Activated T-cell treated with anti-CD3 and anti-CD28 coated beads for 48 hours (primary cell): ENCODE measurements around the gene SH3RF3.

Source experiments
- DNase-seq: peaks from one replicate; pipeline ENCODE4 v3.0.0-alpha.2; 2020; ENCODE audit warnings: low read depth

Gene SH3RF3

DNA sequence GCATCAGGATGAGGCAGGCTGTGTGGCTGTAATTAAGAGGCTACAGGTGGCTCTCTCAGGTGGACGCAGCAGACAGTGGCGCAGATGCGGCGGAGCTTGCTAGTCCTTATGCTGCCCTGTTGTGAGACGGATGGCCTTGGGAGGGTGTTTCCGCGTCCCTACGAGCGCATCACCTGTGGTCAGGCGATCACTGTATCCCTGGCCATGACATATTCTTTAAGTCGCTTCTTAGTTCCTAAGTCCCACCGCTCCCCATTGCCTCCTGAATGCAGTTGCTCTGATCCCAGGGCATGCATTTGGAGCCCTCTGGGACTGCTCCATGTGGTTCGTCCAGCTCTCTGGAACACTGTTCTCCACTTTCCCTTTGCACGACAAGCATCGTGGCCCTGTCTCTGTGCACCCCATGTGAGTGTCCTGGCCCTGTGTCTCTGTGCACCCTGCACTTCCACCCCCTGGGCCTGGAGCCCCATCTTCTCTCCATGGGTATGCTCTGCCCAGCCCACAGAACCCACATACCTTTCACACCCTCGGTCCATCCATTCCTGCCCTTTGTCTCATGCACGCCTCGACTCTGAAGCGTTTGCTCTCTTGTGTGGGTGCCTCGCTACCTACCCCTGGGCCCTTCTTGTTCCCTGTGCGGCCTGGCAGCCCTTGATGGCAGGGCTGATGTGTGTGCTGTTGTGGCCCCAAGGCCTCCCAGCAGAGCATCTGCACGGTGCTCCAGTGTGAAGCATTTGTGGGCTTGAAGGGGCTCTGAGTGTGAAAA is 74.4 kb downstream of the SH3RF3 start:
- DNase-seq, result no peak

DNA sequence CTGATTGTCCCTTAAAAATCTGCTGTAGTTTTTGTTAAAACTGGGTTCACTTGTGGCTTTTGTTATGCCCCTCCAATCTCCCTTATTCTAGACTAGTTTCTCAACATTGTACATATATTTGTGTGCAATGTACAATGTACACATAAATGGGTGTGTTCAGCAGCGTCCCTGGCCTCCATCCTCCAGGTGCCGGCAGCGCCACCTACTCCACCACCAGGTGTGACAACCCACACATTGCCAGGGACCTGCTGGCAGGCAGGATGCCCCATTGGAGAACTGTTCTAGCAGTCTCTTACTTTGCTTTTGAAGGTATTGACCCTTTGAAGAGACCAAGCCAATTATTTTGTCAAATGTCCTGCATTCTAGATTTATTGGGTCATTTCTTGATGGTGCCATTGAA is 75.4 kb downstream of the SH3RF3 start:
- no peak for DNase-seq

DNA sequence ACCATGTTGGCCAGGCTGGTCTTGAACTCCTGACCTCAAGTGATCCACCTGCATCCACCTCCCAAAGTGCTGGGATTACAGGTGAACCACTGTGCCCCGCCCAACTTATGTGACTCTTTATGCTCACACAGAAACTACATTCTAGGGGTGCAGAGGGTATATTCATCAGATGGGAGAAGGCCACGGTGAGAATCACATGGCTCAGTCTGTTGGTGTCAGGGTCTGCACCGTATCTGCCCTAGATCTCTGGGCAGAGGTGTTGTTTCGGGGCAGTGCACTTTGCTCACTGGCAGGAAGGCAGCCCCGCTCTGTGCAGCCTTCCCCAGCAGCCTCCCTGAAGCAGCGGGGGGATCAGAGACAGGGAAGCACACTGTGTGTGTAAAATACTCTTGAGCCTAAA is 76.4 kb downstream of the SH3RF3 start:
- DNase-seq, result no peak

DNA sequence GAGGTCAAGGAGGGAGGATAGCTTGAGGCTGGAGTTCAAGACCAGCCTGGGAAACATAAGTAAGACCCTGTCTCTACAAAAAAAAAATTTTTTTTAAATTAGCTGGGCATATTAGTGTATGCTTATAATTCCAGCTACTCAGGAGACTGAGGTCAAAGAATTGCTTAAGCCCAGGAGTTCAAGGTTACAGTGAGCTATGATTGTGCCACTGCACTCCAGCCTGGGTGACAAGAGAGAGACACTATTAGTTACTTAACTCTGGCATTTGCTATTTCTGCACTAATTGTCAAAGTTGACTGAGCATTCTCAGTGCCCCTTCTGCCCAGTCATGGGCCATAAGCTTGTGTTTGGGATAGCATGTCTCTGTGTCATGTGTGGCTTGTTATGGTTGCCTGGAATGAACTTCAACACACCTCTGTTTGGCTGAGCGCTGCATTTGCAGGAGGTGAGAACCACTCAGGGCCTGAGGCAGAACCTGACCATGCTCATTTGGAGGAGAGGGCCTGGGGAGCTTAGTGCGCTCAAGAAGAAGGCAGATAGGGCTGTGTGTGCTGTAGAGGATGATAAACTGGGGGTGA is 77.7 kb downstream of the SH3RF3 start:
- no peak for DNase-seq

DNA sequence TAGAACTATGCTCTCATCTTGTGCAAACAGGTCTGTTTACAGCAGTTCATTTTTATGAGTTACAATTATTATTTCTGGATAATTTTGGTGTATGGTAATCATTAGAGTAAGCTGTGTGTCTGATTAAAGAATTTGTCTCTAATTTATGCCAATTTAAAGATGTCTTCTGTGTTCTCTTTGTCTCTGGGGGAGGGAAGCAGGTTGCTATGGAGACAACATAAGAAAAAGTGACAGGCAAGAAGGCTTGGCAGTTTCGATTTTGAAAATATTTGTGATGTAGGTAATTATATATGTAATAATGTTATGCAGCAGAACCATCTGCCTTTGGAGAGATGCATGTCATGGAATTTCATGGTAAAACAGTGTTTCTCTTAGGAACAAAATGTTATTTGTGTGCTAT is 78.2 kb downstream of the SH3RF3 start:
- no peak for DNase-seq

DNA sequence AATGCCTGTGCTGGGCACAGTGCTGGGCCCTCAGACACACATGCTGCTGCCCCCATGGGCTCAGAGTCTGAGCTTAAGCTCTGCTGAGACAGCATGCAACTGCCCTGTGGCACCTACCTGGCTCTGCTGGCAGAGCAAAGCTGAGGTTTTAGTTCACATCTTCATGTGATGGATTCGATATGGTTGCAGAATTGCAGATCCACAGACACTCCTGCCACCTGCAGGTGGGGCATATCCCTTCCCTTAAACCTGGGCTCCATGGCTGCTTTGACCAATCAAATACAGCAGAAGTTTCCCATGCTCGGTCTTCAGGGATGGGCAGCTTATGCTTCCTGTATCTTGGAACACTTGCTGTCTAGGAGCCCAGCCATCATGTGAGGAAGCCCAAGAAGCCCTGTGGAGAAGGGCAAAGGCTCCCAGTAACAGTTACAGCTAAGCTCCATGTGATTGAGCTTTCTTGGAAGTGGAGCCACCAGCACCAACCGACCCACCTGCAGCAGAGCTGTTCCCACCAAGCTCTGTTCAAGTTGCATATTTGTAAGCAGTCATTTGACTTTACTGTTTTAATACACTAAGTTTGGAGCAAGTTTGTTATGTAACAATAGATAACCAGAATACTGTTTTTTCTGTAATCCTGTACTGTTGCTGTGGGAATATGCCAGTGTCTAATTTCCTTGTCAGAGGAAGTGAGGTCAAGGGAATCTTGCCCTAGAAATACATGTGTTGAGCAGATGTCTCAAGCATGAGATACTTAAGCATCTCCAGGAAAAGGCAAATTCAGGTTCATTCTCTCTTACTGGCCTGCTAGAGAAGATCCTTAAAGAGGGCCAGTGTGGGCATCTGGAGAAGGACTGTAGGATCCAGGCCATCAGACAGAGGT is 79.3 kb downstream of the SH3RF3 start:
- DNase-seq, result no peak

DNA sequence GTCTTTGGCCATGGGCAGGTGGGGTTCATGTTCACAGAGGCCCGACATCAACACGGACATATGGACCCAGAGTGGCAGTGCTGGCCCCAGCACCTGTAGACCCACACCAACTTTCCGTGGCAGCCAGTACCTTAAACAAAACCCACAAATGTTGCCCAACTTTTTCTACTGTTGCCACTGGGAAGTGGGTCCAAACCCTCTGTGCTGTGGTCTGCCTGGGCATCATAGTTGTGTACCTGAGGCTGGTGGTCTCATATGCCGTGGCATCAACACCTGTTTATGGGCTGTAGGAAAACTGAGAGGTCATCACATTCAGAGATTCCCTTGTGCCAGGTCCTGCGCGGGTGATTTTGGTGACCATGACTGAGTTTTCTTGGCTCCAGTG is 79.9 kb downstream of the SH3RF3 start:
- DNase-seq, result no peak

DNA sequence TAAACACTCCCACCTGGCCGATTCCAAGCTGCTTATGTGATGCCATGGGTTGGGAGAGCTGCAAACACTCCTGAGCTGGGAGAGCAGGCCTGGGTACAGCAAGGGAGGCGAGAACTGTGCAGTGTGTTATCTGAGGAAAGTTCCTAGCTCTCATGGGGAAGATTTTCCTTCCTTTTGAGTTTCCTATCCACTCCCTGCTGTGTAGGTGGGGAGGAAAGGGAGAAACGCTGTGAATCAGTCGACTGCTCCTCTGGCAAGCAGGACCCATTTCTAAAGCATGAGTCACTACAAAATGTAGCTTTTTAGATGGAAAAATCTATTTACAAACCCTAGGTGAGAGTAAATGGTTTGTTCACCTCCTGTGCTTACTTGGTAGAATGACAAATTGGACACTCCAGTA is 80.4 kb downstream of the SH3RF3 start:
- DNase-seq, result no peak

DNA sequence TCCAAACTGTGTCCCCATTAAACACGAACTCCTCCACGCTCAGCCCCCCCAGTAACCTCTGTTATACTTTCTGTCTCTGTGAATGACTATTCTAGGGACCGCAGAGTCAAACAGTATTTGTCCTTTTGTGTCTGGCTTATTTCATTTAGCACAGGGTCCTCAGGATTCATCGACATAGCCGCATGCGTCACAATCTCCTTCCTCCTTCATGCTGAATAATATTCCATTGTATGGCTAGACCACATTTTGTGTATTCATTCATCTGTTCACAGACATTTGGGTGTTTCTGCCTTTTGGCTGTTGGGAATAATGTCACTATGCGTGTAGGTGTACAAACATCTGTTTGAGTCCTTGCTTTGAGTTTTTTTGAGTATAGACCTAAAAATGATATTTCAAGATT is 80.9 kb downstream of the SH3RF3 start:
- DNase-seq, result no peak

DNA sequence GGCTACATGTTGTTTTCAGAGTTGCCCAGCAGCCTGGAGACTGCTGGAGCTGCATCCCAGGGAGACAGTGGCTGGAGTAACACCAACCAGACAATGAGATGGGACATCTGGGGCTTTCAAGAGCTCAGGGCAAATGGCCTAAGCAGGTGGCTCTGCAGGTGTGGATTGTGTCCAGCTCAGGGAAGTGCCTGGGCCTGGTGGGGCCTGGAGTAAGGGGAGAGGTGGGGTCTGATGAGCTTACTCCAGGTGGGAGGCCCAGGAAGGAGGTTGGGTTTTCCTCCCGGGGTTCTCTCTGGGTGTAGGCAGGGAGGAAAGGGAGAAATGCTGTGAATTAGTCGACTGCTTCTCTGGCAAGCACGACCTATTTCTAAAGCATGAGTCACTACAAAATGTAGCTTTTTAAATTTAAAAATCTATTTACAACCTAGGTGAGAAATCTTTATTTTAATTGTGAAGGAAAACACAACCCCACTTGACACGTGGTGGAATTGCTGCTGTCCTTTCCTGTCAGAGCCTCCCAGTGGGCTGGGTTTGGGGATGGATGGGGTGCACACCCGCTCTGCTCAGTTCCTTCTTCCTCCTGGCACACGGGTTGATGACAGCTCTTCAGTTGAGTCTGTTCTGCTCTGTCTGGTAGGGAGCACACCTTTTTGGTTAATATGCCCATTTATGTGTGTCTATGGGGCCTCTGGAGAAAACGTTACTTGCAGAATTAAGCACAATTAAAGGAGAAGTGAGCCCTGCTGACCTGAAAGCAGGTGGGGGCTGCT is 81.6 kb downstream of the SH3RF3 start:
- no peak for DNase-seq

DNA sequence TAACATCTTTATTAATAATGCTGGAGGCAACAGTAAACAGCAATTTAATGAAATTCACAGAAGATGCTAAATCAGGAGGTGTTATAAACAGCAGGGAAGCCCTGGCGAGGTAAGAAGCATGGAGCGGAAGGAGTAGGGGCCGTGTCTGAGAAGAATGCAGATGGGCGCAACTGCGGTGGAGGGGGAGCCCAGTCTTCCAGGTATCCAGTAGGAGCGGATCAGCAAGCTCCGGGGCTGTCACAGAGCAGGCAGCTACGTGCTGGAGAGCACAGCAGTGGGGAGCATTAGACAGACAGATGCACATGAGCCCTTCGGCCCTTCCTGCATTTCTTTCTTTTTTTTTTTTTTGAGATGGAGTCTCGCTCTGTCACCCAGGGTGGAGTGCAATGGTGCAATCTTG is 82.3 kb downstream of the SH3RF3 start:
- DNase-seq, result no peak

DNA sequence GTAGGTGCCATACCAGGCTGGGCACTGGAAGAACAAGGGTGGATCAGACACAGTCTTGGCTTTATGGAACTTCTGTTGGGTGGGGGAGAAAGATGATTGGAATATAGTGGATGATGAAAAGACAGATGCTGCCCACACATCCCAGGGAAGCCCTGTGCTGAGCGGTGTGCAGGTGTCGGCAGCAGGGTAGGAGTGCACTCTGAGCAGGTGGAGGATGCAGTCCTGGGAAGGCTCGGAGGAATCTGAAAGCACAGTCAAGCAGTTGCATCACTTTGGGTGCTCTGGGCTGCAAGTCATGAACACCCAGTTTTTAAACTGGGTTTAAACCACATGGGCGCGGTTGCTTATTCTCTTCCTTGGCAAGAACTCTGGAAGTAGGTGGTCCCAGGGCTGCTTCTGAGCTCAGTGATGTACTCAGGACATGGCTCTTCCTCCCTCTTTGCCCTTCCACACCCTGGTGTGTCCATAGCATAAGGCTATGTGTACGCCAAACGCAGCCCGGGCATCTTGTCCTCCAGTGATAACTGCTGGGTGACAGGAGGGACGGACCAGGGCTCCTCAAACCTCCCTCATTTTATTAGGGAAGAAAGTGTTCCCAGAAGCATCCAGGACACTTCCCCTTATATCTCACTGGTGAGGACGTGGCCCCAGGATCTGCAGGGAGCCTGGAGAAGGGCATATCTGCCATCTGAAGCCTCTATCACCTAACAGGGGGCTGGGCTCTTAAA is 84.0 kb downstream of the SH3RF3 start:
- no peak for DNase-seq

DNA sequence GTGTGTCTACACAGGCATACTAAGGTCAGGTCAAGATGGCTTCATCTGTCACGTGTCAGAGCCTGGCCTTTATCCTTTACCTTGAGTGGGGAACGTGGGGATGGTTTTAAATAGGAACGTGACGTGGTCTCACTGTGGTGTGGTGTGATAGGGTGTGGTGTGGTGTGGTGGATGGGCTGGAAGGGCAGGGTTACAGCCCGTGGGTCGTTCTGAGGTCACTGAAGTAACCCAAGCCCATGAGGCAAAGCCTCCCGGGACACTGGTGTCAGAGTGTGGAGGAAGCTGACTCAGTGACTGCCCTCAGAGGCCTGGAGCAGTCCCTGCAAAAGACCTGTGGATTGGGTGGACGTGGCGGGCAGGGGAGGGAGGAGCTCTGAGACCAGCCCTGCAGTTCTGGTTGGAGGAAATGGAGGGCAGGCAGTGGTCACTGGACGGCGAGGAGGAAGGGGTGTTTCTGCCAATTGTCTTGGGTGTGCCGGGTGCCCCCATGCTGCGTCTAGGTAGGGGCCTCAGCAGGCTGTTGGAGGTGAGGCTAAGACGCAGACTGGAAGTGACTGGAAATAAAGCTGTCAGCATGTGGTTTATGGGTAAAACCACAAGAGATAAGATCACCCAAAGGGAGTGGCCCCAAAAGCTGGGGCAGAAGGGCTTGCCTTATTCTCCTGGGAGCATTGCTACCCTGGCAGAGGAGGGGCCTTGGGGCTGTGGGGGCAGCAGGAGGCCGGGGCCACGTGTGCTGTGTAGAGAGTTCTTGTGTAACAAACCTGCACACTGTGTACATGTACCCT is 84.8 kb downstream of the SH3RF3 start:
- peak; percentile 61 for DNase-seq

DNA sequence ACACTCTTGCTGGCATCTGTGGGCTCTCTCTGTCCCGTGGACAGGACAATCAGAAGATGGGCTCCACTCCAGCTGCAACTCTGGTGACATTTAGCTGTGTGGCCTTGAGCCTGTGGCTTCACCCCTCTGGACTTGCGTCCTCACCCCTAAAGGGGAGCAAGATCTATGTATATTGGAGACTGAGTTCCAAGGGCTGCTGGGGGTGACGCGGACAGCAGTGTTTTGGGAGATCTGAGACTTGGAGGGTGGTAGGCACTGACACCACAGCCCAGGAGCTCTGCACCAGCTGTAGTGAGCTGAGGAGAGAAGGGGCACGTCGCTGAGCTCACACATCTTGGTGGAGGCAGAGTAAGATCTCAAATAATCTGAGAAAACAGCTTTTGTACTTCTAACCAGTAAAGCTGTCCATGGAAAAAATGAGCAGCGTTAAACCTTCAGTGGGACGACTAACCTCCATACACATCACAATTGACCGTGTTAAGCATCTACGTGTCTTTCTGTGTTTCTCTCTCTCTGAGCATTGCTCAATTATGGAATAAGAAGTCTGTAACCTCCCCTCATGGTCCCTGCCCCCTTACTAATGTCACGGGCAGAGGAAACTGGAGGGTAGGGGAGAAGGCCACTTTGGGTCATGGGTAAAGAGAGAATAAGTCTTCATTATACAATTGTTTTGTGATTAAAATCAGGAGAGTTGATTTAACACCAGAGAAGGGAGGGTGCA is 85.8 kb downstream of the SH3RF3 start:
- DNase-seq, result no peak

DNA sequence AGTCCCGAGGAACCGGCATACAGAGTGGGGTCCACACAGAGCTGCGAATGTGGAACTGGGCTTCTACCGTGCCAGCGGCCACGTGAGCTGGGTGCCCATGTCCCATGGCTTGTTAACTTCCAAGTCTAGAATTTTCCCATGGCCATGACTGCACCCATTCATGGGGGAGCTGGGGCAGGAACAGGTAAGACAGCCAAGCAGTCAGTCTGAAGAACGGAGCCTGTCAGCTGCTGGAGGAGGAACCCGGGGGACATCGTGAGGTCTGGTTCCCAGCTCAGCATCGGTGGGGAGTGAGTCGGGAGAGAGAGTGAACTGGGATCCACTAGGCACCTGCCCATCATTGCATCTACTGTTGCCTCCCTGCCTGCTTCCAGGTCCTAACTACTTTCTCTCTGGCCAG is 86.9 kb downstream of the SH3RF3 start:
- no peak for DNase-seq

DNA sequence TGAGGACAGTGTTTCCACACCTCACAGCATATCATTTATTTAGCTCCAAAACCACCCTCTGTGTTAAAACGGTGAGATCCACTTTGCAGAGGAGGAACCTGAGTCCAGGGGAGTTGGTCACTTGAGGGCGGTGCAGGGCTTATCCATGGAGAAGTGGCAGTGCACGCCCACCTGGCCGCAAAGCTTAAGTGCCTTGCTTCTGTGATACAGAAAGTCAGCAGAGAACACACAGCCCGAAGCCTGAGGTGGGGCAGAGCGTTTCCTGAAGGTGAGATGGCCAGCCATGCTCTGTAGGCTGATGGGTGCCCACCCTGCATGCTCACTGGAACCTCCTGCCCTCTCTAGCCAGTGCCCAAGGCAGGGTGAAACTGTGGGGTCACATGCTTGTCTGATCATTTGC is 87.3 kb downstream of the SH3RF3 start:
- DNase-seq, result no peak

DNA sequence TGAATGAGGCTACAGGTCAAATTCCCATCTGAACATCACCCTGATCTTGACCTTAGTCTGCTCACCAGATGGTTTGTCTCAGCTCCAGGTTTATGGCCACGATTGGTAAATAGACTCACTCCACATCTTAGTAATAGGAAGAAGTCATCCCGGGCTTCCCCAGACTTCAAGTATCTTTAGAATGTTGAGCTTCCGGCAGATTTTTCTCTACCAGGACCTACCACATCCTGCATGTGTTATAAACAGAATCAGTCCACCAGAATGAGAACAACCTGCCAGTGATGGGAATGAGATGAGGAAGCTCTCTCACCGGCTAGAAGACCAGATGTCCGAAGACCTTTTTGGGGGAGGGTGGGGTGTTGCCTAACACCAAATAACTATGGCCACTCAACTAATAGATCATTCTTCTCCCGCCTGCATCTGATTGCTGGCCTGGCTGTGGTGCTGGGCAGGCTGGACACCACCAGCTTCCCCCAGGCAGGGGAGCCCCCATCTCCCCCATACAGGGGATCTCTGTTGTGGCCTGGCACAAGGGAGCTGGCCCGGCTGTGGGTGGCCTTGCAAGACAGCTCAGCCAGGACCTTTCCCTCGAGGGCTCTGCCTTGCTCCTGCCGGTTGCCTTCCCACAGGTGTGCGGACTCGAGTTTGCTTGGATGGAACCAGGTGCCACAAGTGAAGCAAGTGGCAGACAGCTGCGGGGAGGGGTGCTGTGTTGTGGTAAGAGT is 88.5 kb downstream of the SH3RF3 start:
- DNase-seq, result no peak

DNA sequence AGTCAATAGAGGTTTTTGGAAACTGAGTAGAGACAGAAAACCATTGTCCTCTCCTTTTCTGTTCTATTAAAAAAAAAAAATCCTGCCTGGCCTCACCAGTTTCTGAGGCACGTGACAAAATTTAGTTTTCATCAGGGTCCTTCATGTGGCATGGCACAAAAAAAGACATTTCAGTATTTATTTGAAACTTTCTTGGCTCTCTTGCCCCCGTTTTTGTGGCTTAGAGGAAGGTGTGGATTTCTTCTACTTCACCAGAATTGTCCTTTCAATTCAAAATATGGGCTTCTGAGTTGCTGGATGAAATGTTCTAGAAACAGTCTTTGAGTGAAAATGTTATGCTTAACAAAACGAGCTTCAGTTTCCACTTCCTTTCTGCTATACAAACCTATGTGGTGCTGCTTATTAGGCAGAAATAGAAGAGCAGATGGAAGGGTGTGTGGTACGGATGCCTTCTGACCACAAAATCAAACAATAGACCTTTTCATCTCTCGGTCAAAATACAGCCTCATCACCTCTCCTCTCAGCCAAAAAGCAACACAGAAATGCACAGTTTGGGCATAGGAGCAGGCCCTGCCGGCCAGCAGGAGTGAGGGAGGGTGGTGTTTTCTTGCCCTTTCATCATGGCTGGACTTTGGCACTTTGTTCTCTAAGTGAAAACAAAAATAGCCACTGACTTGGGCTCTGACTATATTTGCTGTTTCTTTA is 89.2 kb downstream of the SH3RF3 start:
- DNase-seq, result no peak

DNA sequence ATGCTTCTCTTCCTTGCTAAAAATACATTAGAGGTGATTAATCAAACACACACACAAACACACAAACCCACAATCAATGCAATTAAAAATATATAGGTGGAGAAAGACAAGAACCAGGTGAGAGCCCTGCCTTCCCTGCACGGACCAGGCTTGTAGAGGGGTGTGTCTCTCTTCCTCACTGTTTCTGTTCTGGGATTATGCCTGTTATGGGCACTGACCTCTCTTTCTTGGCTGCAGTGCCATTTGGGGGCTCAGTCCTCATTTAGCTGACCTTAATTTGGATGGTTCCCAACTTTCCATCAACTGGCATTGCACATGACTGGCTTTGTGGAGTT is 89.8 kb downstream of the SH3RF3 start:
- DNase-seq, result no peak
